Spinal cord (tissue), 10 donors: Measurements from ENCODE around the gene ABCC9. TPM values are rescaled to one million over a fixed set of nuclear protein-coding genes. Genes with fewer than 3 reads are reported as not detected.
"Not testable (repeated sequence)": the region's sequence is repeated elsewhere in the genome, so short reads cannot be mapped to it uniquely, and the experiment has no call there.

ENCODE experiments used
- DNase-seq, 6 donors: peaks; one replicate each; pipeline versions ENCODE4 v3.0.0 to v3.0.0-alpha.2; 2013 to 2015; ENCODE audit warnings: low spot score in 6 of 6, low read depth in 4 of 6
- H3K27ac ChIP-seq: one replicate; pipeline ENCODE4 v1.5.1; 2013; ENCODE audit warnings: low read depth, low read length, control low read depth
- H3K27me3 ChIP-seq: one replicate; pipeline ENCODE4 v1.6.1; 2013; ENCODE audit warnings: low read length; ENCODE audit not compliant: control insufficient read depth, insufficient read depth
- H3K36me3 ChIP-seq: one replicate; pipeline ENCODE4 v1.6.1; 2013; ENCODE audit warnings: low read length; ENCODE audit not compliant: control insufficient read depth, insufficient read depth
- H3K4me1 ChIP-seq: one replicate; pipeline ENCODE4 v1.6.1; 2013; ENCODE audit warnings: low read length; ENCODE audit not compliant: control insufficient read depth, insufficient read depth
- H3K4me3 ChIP-seq: one replicate; pipeline ENCODE4 v1.5.1; 2013; ENCODE audit warnings: low read depth, low read length, control low read depth
- H3K9me3 ChIP-seq: one replicate; pipeline ENCODE4 v1.6.1; 2013; ENCODE audit warnings: low read length; ENCODE audit not compliant: control insufficient read depth, insufficient read depth
- WGBS: methylation state at CpG from one replicate; pipeline ENCODE4 v1.1.5; 2013; ENCODE audit warnings: missing lambda C conversion rate; ENCODE audit not compliant: insufficient coverage; 5-methylcytosine and 5-hydroxymethylcytosine counted together
- polyA plus RNA-seq, 2 donors: library from polyadenylated mRNA; unstranded; fragments of 120-200 nt; gene quantifications; one replicate each; pipeline ENCODE4 v1.2.1, GENCODE V29; 2013; ENCODE audit not compliant: insufficient read length in 2 of 2
- total RNA-seq, 2 donors: library from RNA; depleted of rRNA in 1 of 2; stranded (reverse); fragments of 120-200 nt in 1 of 2; fragments of >200 nt in 1 of 2; gene quantifications; one replicate each; pipeline versions ENCODE4 v1.2.3 to v1.2.4, GENCODE V29; 2013 to 2014
- donor health status: healthy.

Gene ABCC9
- total and polyA plus RNA-seq, 4 donors = 10.2 to 41.8 (median 22.8) TPM

- DNase-seq = no peak
- no peaks in the 10 kb centered on the region for H3K9me3 ChIP-seq
- H3K27ac ChIP-seq = no peak overlapping the region
- no peaks in the 10 kb centered on the region for H3K27me3 ChIP-seq
- H3K36me3 ChIP-seq = no peaks in the 10 kb centered on the region
- no peaks in the 10 kb centered on the region for H3K4me1 ChIP-seq
- no peak overlapping the region for H3K4me3 ChIP-seq
- no CpG with 5 or more reads among the region's 1 CpG for WGBS
These were observed 125.7 kb downstream of the ABCC9 start for GRCh38 chr12:21815306-21816062.

- Histone ChIP-seq H3K27ac (no peak overlapping the region), H3K27me3 (no peaks in the 10 kb centered on the region), H3K36me3 (no peaks in the 10 kb centered on the region), H3K4me3 (no peak overlapping the region), H3K9me3 (no peaks in the 10 kb centered on the region), H3K4me1 (no peaks in the 10 kb centered on the region)
- WGBS = no CpG with 5 or more reads among the region's 3 CpGs
- no peak for DNase-seq
These were observed 126.4 kb downstream of the ABCC9 start for GRCh38 chr12:21814814-21815213.

- H3K4me3 ChIP-seq = no peak overlapping the region
- no peaks in the 10 kb centered on the region for H3K27me3 ChIP-seq
- H3K4me1 ChIP-seq = no peaks in the 10 kb centered on the region
- H3K9me3 ChIP-seq = no peaks in the 10 kb centered on the region
- no CpG with 5 or more reads among the region's 2 CpGs for WGBS
- no peaks in the 10 kb centered on the region for H3K36me3 ChIP-seq
- no peak overlapping the region for H3K27ac ChIP-seq
- DNase-seq = no peak
These were observed 126.9 kb downstream of the ABCC9 start for GRCh38 chr12:21814327-21814726.

- no peaks in the 10 kb centered on the region for H3K27me3 ChIP-seq
- H3K36me3 ChIP-seq = no peaks in the 10 kb centered on the region
- H3K27ac ChIP-seq = no peak overlapping the region
- no peaks in the 10 kb centered on the region for H3K4me1 ChIP-seq
- no peaks in the 10 kb centered on the region for H3K9me3 ChIP-seq
- H3K4me3 ChIP-seq = no peak overlapping the region
- DNase-seq = no peak
- whole genome bisulfite sequencing = no CpG with 5 or more reads among the region's 3 CpGs
These were observed 127.5 kb downstream of the ABCC9 start for GRCh38 chr12:21813751-21814150.

- H3K4me3 ChIP-seq = no peak overlapping the region
- no peak overlapping the region for H3K27ac ChIP-seq
- H3K27me3 ChIP-seq = no peaks in the 10 kb centered on the region
- no peaks in the 10 kb centered on the region for H3K4me1 ChIP-seq
- no peaks in the 10 kb centered on the region for H3K9me3 ChIP-seq
- no peaks in the 10 kb centered on the region for H3K36me3 ChIP-seq
- DNase-seq = no peak
These were observed 128.1 kb downstream of the ABCC9 start for GRCh38 chr12:21813125-21813524.

GRCh38 chr12:21812340-21812739, 128.9 kb downstream of the ABCC9 start:
- not testable (repeated sequence) for H3K4me1 ChIP-seq, H3K27me3 ChIP-seq, H3K4me3 ChIP-seq, H3K9me3 ChIP-seq, H3K36me3 ChIP-seq, H3K27ac ChIP-seq, DNase-seq
- WGBS = no CpG with 5 or more reads among the region's 2 CpGs

GRCh38 chr12:21809100-21809499, 132.1 kb downstream of the ABCC9 start:
- Histone ChIP-seq H3K9me3 (no peaks in the 10 kb centered on the region), H3K4me1 (no peaks in the 10 kb centered on the region), H3K36me3 (no peaks in the 10 kb centered on the region), H3K27me3 (no peaks in the 10 kb centered on the region), H3K4me3 (no peak overlapping the region), H3K27ac (no peak overlapping the region)
- no peak for DNase-seq

- H3K4me3 ChIP-seq = no peak overlapping the region
- H3K27ac ChIP-seq = no peak overlapping the region
- H3K36me3 ChIP-seq = no peaks in the 10 kb centered on the region
- no peaks in the 10 kb centered on the region for H3K4me1 ChIP-seq
- no peaks in the 10 kb centered on the region for H3K9me3 ChIP-seq
- DNase-seq = no peak
- H3K27me3 ChIP-seq = no peaks in the 10 kb centered on the region
These were observed 135.0 kb downstream of the ABCC9 start for GRCh38 chr12:21806255-21806654.

- Histone ChIP-seq H3K9me3 (no peaks in the 10 kb centered on the region), H3K27me3 (no peaks in the 10 kb centered on the region), H3K4me1 (no peaks in the 10 kb centered on the region), H3K27ac (no peak overlapping the region), H3K4me3 (no peak overlapping the region), H3K36me3 (no peaks in the 10 kb centered on the region)
- DNase-seq = no peak
- no CpG with 5 or more reads among the region's 4 CpGs for WGBS
These were observed 139.5 kb downstream of the ABCC9 start for GRCh38 chr12:21801522-21802288.

GRCh38 chr12:21800011-21800410, 141.2 kb downstream of the ABCC9 start:
- H3K4me1 ChIP-seq = no peaks in the 10 kb centered on the region
- WGBS = no CpG with 5 or more reads among the region's 1 CpG
- no peak overlapping the region for H3K27ac ChIP-seq
- no peak for DNase-seq
- H3K27me3 ChIP-seq = no peaks in the 10 kb centered on the region
- no peak overlapping the region for H3K4me3 ChIP-seq
- H3K36me3 ChIP-seq = no peaks in the 10 kb centered on the region
- no peaks in the 10 kb centered on the region for H3K9me3 ChIP-seq
